ENCODE results near the gene ATXN1. TPM values are rescaled to one million over a fixed set of nuclear protein-coding genes. Genes with fewer than 3 reads are reported as not detected.

ATXN1 gene
- total and polyA plus RNA-seq, 2 of the 13 experiments (the other 11 are each of a cell fraction or from before 2014, with no cell fraction given), result 20.7 to 39.5 TPM

DNA sequence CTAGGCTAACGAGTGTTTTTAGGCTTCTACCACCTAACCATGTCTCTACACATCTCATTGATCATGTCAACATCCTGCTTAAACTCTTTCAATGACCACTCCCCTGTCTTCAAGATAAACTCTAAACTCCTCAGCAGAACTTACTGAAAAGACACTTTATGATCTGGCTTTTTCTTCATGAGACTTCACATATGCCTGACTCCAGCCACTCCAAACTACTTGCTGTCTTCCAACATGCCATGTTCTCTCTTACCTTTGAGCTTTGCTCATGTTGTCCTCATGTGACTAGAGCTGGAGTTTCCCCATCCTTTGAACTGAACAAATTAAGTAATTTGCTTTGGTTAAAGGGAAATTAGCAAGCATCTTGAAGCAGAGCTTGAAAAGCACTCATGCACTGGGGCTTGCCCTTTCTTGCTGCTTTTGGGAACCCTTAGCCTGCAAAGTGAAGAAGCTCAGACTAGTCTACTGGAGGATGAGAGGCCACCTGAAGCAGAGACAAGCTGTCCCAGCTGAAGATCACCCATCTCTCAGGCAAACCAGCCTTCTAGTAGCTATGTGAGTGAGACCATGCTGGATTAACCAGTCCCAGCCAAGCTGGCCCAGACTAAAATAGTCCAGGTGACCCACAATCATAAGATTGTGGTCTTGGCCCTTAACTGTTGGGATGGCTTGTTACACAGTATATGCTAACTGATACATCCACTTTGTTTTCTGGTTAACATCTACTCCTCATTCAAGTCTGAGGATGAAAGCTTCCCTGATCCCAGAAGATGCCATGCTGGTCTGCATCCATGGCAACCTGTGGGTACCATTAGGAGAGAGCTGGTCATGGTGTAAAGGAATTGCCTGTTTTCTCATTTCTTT is 287.1 kb downstream of the ATXN1 start:
- no peak for TF ChIP-seq RELA (CRISPR knock-in tag; IDR thresholded peaks at IDR 0.05)
- TF ChIP-seq ZNF709 (CRISPR knock-in tag; IDR thresholded peaks at IDR 0.05), result 0 out of 2 replicates have a peak, but pooled peaks have one; percentile 28
- peak; percentile 95 for TF ChIP-seq RBAK (CRISPR knock-in tag; IDR thresholded peaks at IDR 0.05)
- no peak for TF ChIP-seq PRMT3 (CRISPR knock-in tag; IDR thresholded peaks at IDR 0.05; ENCODE audit: borderline replicate concordance, low read depth)
- TF ChIP-seq ZNF101 (CRISPR knock-in tag; IDR thresholded peaks at IDR 0.05; ENCODE audit: borderline replicate concordance, low read depth), result no peak
- no peak for TF ChIP-seq ARNT (IDR thresholded peaks at IDR 0.05)
- TF ChIP-seq SP1 (IDR thresholded peaks at IDR 0.05), result no peak
- TF ChIP-seq SP1 (CRISPR knock-in tag; IDR thresholded peaks at IDR 0.05), result no peak
- ATAC-seq (no peak), DNase-seq (ENCODE audit: low spot score) (no peak), FAIRE-seq (no peak)
- in situ Hi-C loops (cut with HindIII; ENCODE audit: extremely low pct_ligation_motif_present, low pct_unique_long_range_greater_than_20kb), result no loop called here
- CTCF ChIA-PET (ENCODE audit: low intra/inter-chr PET ratio, low total read pairs), result no interaction called here
- intact Hi-C loops (cut with micrococcal nuclease; ENCODE audit: unreplicated experiment), result no loop called here
- Histone ChIP-seq H3K4me2 (ENCODE audit: low read depth, low read length) (no peak overlapping the region), H3K79me2 (ENCODE audit: insufficient read depth, low read length) (peaks cover 2% of the 10 kb centered on the region), H3K27me3 (ENCODE audit: control insufficient read depth in 1 of 2, insufficient read depth in 2 of 2, low read length in 2 of 2) (no peaks in the 10 kb centered on the region), H3K9me3 (ENCODE audit: low read length) (no peaks in the 10 kb centered on the region), H3K27ac (ENCODE audit: extremely low read length, insufficient read depth, low read length) (no peak overlapping the region), H3K4me3 (replicated peaks in 1 of 3; ENCODE audit: insufficient read depth in 1 of 3, low read depth in 2 of 3, low read length in 3 of 3) (no peak overlapping the region), H3K4me1 (ENCODE audit: insufficient read depth, low read length) (peaks cover 16% of the 10 kb centered on the region), H3K9ac (ENCODE audit: insufficient read depth, low read depth, low read length) (no peak overlapping the region), H2AFZ (ENCODE audit: low read length) (no peak overlapping the region), H4K20me1 (ENCODE audit: insufficient read depth, low read length) (peaks cover 3% of the 10 kb centered on the region; the same call in 1 of the 2 replicates), H3K36me3 (replicated peaks in 1 of 2; ENCODE audit: control insufficient read depth in 1 of 2, insufficient read depth in 2 of 2, low read length in 2 of 2) (peaks cover 2 to 10% of the 10 kb centered on the region in 2 experiments; a peak in 2 of 5 replicates)
- POLR2A ChIA-PET, result no interaction called here
- BruUV-seq (replicated peaks), result no TSS peak
- WGBS (ENCODE audit: low lambda C conversion rate), result 94% methylated on average over 1 of the region's 1 CpG
